GM23338 (cell line): ENCODE measurements around the gene NHEJ1.

Source experiments
- ETS1 ChIP-seq: IDR thresholded peaks from 2 replicates; pipeline ENCODE4 v1.6.1; 2016; ENCODE audit warnings: antibody characterized with exemption
- EZH2 ChIP-seq: fragments of 200-600 bp; sonication (generic); IDR thresholded peaks from one replicate; pipeline ENCODE4 v1.8.0; 2017; ENCODE audit warnings: antibody characterized with exemption, mild to moderate bottlenecking, low read depth; ENCODE audit not compliant: unreplicated experiment
- EZH2phosphoT487 ChIP-seq: fragments of 200-600 bp; sonication (generic); IDR thresholded peaks from one replicate; pipeline ENCODE4 v1.8.1; 2018; ENCODE audit warnings: antibody characterized with exemption; ENCODE audit not compliant: unreplicated experiment
- JUNB ChIP-seq: IDR thresholded peaks from one replicate; pipeline ENCODE4 v1.6.1; 2016; ENCODE audit warnings: antibody characterized with exemption; ENCODE audit not compliant: unreplicated experiment
- POLR2AphosphoS5 ChIP-seq: IDR thresholded peaks from 2 replicates; pipeline ENCODE4 v1.6.1; 2016; ENCODE audit warnings: antibody characterized with exemption, low read depth
- REST ChIP-seq: IDR thresholded peaks from one replicate; pipeline ENCODE4 v1.6.1; 2018; ENCODE audit warnings: antibody characterized with exemption; ENCODE audit not compliant: unreplicated experiment
- TF ChIP-seq, protein P1 (sequence below), 2 experiments: fragments of 200-600 bp in 1 of 2; sonication (generic) in 1 of 2; conservative IDR thresholded peaks; 2 replicates each; pipeline versions ENCODE4 v1.5.1 to v1.6.1; 2016 to 2017; ENCODE audit warnings: antibody characterized with exemption in 2 of 2, low read depth in 2 of 2, mild to moderate bottlenecking in 2 of 2, moderate library complexity in 1 of 2

DNA sequence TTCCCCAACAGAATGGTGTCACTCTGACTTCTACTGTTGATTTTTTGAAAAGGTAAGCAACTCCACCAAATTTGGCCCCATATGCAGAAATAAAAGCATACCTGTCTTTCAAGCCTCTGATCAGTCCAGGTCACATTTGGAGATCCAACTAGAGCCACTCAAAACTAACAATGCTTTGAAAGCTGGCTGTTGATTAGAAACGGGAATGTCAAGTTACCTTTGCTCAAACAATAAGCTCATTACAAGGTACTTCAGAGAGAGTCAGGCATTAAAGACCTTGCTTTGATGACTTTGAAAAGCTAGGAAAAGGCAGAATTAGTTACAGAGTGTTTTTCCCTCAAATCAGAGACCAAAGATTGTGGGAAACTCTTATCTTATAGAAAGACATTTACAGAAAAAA is 95.1 kb downstream of the NHEJ1 start:
- no peak for TF ChIP-seq REST
- TF ChIP-seq JUNB, result no peak
- TF ChIP-seq, protein P1, sequence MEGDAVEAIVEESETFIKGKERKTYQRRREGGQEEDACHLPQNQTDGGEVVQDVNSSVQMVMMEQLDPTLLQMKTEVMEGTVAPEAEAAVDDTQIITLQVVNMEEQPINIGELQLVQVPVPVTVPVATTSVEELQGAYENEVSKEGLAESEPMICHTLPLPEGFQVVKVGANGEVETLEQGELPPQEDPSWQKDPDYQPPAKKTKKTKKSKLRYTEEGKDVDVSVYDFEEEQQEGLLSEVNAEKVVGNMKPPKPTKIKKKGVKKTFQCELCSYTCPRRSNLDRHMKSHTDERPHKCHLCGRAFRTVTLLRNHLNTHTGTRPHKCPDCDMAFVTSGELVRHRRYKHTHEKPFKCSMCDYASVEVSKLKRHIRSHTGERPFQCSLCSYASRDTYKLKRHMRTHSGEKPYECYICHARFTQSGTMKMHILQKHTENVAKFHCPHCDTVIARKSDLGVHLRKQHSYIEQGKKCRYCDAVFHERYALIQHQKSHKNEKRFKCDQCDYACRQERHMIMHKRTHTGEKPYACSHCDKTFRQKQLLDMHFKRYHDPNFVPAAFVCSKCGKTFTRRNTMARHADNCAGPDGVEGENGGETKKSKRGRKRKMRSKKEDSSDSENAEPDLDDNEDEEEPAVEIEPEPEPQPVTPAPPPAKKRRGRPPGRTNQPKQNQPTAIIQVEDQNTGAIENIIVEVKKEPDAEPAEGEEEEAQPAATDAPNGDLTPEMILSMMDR (conservative IDR thresholded peaks at IDR 0.05; ENCODE audit: low read depth in 2 of 2), result no peak
- no peak for TF ChIP-seq EZH2
- no peak for TF ChIP-seq EZH2phosphoT487
- no peak for TF ChIP-seq POLR2AphosphoS5
- TF ChIP-seq ETS1, result no peak
